Measurements from ENCODE around the gene EIF5AL1.

GRCh38 chr10:79476645-79477044 lies 35.7 kb upstream of the EIF5AL1 start:
- no peak for TF ChIP-seq CTCF (IDR thresholded peaks at IDR 0.05; ENCODE audit: low read depth, low read length)
- no peak for TF ChIP-seq MAX (IDR thresholded peaks at IDR 0.05; ENCODE audit: low read depth, low read length)
